Umbilical cord (tissue), 2 donors: ENCODE results near the gene KIRREL3. TPM values are rescaled to one million over a fixed set of nuclear protein-coding genes. Genes with fewer than 3 reads are reported as not detected.
"Not testable (repeated sequence)": the region's sequence is repeated elsewhere in the genome, so short reads cannot be mapped to it uniquely, and the experiment has no call there.

Source experiments
- DNase-seq: peaks from one replicate; pipeline ENCODE4 v3.0.0-alpha.2; 2015; ENCODE audit warnings: low spot score
- total RNA-seq: library from RNA; depleted of rRNA; stranded (reverse); fragments of >200 nt; gene quantifications from one replicate; pipeline ENCODE4 v1.2.3, GENCODE V29; 2014; ENCODE audit warnings: low replicate concordance; ENCODE audit not compliant: insufficient read depth

The KIRREL3 gene
- total RNA-seq, 1 donor from 2014 or later = 0.72 TPM

DNA sequence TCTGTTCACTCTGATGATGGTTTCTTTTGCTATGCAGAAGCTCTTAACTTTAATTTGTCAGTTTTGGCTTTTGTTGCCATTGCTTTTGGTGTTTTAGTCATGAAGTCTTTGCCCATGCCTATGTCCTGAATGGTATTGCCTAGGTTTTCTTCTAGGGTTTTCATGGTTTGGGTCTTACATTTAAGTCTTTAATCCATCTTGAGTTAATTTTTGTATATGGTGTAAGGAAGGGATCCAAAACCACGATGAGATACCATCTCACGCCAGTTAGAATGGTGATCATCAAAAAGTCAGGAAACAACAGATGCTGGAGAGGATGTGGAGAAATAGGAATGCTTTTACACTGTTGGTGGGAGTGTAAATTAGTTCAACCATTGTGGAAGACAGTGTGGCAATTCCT, 48.0 kb downstream of the KIRREL3 start:
- not testable (repeated sequence) for DNase-seq

DNA sequence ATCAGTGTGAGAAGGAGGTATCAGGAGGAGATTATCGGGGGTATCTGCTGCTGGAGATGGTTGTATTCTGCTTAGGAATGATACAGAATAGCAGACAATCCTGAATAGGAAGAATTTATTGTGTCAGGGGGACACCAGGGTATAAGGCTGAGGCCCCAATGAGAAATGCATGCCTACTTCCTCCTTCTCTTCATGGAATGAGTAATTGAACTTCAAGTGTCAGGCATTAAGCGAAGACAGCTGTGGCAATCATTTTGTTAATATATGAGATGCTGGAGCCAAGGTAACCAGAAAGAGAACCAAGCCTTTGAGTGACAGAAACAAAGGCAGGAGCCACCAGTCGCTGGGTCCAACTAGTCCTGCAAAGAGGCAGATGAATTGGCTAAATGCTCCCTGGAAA, 49.1 kb downstream of the KIRREL3 start:
- no peak for DNase-seq

DNA sequence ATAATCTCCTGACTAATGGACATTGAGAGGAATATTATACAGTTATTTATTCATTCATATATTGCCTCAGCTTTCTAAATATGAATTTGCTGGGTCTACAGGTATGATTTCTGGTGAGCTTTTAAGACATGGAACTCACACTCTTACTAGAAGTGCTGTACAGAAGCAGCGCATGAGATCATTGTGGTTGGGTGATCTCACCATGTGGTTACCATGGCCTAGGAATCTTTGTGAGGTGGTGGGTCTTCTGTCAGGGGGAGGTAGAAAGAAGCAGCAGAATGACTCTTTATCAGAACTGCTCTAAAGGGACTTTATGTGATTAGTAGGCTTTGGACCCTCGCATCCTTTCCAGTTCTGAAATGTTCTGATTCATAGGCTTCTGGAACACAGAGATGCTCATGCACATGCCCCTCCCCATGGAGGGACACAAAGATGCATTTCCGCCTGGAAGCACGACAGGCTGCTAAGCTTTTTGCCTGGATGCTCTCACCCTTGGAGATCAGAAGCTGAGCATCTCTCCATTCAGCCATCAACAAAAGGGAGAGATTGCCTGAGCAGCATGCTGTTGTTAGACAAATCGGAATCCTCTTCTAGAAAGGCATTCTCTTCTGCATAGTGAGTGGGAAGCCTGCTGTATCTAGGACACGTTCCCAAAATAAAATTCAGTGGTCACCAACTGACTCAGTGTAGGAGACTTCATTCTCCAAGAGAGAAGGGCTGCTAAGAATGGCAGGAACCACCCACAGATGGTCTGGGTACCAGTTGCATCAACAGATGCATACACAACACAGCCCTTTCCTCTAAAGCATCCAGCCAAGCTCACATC, 51.3 kb downstream of the KIRREL3 start:
- no peak for DNase-seq

DNA sequence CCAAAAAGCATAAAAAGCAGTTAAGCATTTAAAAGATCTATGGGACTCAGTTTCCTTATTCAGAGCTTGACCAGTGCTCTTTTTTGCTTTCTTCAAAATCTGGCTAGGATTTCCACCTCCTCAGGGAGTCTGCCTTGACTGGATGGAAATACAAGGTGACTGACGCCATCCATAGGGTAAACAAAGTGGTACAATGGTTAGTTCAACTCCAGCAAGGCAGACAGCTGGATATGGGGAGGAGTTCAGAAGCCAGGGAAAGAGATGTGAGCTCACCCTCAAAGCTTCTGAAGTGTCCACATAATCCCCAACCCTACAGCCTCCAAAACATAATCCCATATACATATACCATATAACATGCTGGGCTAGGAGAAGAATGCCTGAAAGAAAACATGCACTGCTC, 52.0 kb downstream of the KIRREL3 start:
- peak; percentile 26 for DNase-seq

DNA sequence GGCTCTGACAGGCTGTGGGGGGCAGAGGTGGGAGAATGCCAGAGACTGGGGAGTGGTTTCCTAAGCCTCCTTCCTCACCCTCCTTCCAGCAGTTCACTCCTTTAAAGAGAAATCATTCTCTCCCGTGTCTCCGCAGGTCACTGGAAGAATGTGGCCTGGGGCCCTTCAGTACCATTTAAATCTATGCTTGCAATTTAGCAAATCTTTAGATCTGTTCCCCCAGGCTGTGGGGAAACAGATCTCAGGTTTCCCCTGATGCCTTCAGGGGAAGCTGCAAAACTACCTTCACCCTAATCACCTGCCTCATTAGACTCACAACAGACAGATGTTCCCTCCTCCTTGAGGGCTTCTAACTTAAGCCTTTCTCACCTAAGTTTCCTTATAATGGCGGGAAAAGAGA, 55.3 kb downstream of the KIRREL3 start:
- DNase-seq = no peak

DNA sequence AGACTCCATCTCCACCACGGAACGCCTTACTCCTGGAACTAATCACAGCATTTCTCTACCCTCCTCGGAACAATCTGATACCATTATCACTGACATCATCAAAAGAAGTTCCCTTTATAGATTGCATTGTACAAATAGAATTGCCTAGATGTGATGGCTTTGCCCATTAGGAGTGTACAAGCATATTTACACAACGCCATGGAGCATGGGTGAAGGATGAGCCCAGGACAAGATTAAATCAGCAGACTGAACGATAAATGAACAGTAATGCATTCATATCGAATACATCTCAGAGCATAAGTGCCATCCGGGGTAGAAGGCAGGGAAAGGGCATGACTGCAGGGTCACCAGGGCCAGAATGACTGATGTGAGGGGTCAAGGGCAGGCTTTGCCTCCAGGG, 57.3 kb downstream of the KIRREL3 start:
- DNase-seq = no peak

DNA sequence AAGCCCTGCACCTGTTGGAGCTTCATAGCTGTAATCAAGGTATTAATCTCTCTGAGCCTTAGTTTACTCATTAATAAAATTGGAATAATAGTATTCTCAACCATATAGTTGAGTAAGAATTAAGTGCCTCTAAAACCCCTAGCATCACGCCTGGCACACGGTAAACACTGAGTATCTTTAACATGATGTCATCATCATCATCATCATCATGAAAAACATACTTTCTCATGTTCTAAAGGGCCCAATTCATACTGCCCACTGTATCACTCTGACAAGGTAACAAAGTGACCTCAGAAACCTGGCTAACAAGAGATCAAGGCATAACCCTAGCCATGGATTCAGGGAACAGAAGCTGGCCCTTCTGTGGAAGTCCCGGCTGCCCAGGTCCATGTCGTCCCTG, 58.4 kb downstream of the KIRREL3 start:
- no peak for DNase-seq

DNA sequence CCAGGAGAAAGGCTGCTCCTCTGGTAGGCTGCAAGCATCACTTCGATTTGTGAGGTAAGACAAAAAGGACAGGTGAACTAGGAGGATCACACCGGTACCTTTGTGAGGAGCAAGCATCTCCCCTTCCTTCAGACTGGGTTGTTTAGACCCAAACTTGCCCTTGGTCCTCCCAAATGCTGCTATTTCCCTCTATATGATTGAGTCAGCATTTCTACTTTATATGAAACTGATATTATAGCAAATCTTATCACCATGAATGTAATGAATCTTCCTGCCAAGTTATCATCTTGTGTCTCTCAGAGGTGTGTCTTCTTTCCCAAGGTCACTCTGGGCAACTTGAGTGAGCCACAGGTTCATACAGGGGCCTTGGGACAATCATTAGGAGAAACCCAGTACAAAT, 61.0 kb downstream of the KIRREL3 start:
- no peak for DNase-seq

DNA sequence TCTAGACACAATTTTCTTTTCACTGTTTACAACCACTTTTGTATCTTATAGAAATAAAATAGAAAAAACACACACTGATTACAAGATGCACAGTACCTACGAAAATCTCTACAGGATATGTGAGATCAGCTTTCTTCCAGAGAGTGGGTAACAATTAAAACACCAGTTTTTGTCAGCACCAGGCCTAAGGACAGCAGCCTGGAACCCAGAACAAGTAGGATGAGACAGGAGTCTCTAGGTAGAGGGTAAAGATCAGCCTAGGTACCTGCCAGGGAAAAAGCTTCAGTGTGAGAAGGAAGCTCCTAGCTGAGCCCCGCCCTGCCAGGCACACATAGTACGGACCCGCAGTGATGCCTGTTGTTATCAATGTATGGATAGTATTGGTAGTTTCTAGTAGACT, 61.9 kb downstream of the KIRREL3 start:
- DNase-seq = no peak

DNA sequence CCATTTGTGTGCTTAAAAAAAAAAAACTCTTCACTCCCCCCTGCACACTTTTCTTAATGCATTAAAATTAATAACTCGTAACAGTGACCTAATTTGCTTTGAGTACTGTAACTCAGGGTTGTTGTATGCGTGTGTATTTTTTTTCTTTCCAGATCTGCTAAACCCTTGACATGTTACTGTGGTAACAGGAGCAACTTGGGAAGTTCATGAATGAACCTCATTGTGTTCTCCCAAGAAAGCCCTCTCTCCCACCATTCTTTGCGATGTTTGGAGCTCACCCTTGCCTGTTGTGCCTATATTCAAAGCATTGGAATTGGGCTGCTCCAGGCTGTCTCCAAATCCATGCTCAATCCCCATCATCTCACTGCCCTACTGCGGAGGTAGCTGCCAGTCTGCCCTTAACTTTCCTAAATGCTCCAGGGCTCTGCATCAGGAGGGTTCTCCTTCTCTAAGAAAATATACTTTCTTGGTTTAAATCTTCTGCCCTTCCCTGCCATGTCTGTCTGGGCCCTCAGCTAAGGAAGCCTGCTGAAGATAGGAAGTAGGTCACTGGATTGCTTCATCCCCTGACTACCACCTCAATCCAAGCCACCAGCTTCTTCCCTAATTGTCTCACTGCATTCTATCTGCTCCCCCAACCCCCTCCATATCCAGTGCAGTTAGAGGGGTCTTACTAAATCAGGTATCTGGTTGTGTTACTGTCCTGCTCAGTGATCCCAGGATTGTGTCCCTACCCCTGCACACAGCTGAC, 70.3 kb downstream of the KIRREL3 start:
- DNase-seq = no peak

DNA sequence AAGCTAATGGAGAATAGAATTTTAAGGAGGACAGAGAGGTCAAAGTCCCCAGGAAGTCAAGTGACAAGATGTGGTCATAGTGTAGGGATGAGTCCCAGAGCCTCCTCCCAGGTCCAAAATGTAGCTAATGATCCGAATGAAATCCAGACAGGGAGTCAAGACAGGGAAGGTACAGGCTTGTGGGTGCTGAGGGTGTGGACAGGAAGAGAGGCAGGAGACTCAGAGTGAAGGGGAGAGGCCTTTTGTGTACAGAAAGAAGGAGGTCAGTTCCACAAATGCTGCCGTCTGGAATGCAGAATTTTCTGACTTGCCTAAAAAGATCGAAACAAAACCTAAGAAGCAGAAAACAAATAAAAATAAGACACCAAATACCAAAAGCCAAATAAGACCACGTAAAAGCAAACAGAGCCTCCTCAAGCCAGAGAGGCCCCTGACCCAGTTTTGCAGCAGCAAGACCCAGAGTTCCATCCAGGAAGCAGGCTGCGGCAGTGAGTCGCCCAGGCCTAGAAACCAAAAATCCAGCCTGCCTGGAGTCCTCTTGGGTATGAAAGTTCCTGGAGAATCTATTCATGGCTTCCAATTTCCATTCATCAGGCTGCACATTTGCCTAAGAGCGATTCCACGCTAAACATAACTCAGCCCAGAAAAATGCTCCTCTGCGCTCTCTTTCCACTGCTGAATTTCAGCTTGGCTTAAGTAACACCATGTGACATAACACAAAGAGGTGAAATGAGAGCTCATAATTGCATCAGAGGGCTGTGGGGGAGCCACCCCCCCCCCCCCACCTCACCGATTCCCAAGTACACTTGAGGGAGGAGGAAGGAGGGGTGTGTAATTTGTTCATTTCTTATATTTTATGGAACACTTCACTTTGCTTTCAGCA, 71.2 kb downstream of the KIRREL3 start:
- no peak for DNase-seq

DNA sequence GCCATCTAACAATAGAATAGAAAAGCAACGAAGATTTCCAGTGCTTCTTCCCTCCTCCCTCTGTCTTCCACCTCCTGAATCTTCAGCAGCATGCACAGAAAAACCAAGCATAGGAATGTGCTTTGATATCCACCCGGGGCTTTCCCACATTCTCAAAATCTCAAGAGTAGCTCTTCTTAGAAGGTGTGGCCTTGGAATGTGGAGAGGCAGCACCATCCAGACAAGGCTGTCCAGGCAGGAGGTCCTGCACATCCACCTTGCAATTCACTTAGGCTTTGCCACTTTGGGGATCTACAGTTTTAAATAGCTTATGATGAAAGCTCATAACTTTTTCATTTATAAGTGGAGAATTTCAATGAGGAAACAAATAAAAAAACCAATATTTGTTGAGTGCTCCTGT, 72.9 kb downstream of the KIRREL3 start:
- DNase-seq = no peak

DNA sequence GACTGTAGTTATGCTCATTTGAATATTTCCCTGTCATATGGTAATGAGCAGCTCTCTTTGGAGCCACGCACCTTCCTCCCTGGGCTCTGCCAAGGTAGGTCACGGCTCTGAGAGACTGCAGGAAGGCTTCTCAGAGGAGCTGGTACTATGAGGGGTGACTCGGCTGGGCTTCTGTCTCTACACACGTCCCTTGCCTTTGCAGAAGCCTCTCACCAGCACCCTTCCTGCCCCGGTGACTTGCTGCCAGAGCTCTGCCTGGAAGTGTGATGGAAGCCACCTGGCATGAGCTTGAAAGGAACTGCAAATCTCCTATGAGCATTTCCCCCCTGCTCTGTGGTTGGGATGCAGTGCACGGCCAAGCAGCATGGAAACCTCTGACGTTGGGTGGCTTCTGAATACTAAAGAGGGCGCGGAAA, 74.2 kb downstream of the KIRREL3 start:
- peak; percentile 37 for DNase-seq

DNA sequence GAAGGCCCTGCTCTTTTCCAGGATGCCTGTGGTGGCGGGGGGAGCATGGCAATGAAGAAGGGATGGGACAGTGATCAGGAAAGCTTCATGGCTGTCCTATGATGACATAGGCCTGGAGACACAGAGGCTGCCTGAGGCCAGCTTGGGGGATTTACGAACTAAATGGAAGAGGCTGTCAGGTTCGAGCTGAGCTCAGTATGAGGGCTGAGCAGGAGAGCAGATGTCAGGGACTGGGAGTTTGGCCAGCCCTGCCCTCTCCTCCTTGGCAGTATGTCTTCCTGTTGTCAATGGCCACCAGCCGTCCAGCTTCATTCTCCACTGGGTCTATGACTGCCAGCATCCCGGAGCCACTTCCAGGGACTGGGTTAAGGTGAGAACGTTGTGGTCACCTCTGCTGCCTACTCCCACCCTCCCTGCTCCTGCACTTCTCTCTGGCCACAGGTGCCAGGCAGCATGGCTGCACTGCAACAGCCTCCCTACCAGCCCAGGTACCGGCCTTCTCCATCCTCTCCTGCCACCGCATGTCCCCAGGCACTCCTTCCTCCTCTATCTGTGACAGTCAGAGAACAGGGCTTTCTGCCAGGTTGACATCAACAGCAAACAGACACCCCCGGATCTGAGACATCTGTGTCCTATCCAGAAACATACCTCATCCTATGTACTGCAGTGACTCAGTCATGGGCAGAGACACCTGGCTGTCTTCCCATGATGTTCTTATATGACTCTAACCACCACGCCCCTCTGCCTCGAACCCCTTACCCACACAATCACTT, 75.1 kb downstream of the KIRREL3 start:
- no peak for DNase-seq

DNA sequence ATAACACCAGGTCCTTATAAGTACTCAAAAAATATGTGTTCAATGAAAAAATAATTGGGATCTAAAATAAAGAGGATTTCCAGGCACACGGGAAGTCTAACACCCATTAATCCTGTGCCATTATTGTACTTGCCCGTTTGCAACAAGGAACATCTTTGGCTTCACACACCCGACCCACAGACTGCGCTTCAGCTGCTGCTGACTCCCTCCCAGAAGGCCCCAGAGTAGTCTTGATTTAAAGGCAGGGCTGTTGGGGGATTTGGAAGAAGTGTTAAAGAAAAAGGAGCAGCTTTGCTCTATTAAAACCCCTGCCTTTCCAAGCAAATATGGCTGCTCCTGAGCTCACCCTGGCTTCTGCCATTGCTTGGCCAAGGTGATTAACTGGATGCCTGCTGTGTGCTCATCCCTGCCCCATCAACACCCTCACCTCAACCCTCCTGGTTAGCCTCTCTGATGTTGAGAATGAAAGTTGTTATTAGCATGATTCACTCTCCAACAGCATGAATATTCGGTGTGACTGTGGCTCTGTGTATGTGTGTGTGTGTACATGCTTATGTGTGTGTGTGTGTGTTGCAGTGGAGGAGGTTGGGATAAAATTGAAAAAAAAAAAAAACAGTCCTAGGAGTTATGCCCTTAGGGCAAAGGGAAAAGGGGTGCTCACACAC, 76.1 kb downstream of the KIRREL3 start:
- DNase-seq = peak; percentile 7

DNA sequence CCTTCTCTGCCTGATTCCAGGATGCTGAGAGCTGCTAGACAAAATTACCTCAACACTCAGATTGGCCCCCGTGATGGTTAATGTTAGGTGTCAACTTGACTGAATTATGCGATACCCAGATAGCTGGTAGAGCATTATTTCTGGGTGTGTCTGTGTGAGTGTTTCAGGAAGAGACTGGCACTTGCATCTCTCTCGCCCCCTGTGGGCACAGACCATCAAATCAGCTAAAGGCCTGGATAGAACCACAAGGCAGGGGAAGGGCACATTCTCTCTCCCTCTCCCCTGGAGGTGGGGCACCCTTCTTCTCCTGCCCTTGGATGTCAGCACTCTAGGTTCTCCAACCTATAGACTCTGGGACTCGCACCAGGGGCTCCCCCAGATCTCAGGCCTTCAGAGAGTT, 79.7 kb downstream of the KIRREL3 start:
- no peak for DNase-seq

DNA sequence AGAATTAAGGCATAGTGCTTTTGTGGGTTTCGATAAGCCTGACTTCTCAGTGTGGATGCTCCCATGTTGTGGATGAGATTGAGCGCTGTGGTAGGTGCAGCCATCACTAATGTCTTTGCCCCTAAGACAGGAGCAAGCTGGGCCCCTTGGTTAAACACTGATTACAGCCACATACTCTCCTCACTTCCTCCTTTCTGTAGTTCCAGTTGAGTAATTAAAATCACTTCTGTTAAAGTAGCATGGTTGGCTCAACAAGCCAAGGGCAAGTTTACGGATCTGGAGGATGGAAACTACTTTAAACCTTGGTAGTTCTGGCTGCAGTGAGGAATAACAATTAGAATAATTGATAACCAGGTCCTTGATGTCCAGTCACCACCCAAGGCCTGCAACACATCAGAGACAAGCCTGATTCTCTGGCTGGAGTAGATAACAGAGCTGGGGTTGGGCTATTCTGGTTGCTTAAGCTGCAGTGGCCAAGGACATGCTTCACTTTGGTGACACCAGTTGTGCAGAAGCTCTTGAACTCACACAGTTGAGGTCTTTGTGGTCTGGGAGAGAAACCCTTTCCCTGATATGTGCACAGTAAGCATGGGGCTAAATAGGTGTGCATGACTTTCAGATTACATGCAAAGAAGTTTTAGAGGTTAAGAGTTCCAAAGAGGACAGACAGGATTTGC, 81.3 kb downstream of the KIRREL3 start:
- no peak for DNase-seq

DNA sequence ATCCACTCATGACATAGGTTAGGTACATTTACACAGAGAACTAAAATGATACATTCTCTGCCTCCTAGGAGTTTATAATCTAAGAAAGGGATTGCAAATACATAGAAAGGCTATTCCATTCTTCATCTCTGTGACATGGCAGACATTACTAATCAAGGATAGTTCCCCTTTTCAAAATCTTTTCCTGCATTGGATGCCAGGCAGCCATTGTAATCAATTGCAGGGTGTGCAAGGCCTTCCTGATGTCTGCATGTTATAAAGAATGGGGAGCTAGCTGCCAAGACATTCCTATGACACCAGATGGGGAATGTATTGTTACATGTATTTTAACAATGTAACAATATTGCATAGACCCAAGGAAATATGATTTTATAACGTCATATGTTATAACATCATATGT, 82.0 kb downstream of the KIRREL3 start:
- DNase-seq = no peak

DNA sequence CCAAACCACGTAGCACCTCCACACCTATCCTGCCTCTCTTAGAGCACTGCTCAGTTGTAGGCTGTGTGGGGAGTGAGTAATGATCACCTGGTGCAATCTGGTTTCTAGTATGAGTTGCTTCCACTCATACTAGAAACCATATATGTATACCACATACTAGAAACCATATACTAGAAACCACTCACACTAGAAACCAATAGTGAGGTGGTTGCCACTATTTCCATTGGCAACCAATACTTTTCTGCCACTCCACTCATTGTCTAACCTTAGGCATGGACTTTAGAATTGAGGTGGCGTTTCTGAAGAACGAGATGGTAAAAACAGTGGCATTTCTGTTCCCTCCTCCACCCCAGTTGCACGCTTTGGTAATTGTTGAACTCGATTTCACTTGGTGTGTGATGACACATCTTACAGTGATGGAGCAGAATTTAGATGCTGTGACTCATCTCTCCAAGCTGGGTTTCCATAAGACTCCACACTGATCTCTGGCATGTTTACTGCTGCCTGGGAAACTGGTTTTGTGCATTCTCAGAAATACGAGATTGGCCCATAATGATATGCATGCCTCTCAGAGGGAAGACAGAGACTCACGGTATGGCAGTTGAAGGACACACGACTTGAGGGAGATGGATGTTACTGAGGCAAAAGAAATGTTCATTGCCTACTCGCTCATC, 82.9 kb downstream of the KIRREL3 start:
- DNase-seq = peak; percentile 89

DNA sequence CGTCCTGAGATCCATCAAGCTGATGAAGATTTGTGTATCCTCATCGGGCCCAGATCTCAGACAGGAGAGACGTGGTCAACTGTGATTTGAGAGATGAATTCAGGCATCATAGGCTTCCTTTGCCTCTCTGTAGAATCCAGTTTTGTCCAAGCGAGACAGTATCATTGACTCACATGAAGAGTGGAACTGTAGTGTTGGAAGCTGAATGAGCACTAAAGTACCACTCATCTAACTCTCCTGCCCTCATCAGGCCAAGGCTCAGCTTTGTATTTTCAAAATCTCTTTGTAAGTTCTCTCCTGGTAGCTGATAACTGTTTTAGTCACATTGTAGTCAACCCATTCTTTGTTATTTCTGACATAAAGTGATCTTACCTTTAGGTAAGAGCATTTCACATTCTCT, 85.1 kb downstream of the KIRREL3 start:
- no peak for DNase-seq
